ENCODE results near the gene TRPC6. TPM values are rescaled to one million over a fixed set of nuclear protein-coding genes. Genes with fewer than 3 reads are reported as not detected.

Gene TRPC6
- polyA plus RNA-seq (ENCODE audit: low read depth in 6 of 6), result under 1 TPM in 1 of 6 donors, not detected in 5; 0.51 TPM

DNA sequence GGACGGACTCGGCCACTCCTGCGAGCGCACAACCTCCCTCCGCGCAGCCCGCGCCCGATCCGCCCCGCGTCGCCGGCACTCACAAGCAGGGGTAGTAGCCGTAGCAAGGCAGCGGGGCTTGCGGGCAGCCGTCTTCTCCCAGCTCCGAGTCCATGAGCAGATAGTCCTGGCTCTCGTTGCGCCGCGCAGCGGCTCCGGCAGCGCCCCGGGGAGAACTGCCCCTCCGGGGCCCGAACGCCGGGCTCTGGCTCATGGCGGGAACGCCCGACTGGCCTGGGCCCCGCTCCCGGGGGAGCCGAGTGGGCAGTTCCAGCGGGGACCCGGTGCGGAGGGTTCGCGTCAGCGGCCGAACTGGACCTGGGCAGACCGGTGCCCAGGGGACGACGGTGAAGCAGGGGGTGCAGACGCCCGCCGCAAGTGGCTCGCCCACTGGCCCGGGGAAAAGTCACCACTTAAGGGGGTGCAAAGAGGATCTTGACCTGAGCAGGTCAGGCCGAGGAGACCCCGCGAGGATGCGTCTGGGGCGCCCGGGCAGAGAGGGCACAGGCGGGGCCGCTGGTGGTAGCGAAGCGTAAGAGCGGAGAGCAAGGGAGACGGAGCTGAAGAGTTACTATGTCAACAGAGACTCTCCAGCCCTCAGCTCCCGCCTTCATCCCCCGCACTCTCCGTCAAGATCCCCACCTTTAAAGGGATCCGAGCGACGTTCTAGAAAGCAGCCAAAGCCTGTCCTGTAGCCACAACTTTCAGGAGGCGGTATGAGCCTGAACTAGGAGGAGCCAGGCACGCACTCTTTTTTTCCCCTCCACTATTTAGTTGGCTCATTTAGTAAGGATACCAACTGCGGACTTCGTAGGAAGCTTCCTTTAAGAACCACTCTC lies at the start of gene TRPC6:
Gene TRPC6 (minus strand): TSS at position 757 of the 878 bp plus-strand sequence. CDS start 504 bp downstream, at position 253.
- ATAC-seq (ENCODE audit: low read depth in 2 of 2) (no peak), DNase-seq (no peak)
- H3K4me1 Mint-ChIP-seq, result peaks cover 0 to 7% (median 0%) of the 10 kb centered on the region in 3 donors
- no peak within 1 kb of the TSS for H3K27ac Mint-ChIP-seq
- H3K36me3 Mint-ChIP-seq, result peaks cover 6 to 16% of the 10 kb centered on the region in 2 donors
- H3K27me3 Mint-ChIP-seq, result peaks cover 22 to 43% (median 37%) of the 10 kb centered on the region in 3 donors
- peak within 1 kb of the TSS in 4 of 8 donors; percentile 29 to 54 (median 32) for H3K4me3 Mint-ChIP-seq
- peaks cover 0 to 12% (median 8%) of the 10 kb centered on the region in 7 donors for H3K9me3 Mint-ChIP-seq

DNA sequence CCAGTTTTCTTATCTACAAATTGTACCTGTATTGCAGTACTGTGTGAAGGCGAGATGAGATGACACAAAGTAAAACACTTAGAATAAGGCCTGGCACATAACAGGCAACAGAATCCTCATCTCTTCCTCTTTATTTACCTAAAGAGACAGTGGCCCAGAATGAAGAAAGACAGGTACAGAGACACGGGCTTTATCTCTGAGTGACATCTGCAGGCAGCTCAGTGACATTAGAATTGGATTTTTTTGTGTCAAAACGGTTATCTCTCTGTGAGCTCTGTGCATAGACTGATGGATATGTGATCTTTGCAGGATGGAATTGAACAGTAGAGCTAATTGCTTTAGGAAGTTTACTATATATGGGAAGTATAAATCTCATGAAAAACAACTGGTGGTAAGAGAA lies 36.2 kb upstream of the TRPC6 start:
- no peaks in the 10 kb centered on the region for H3K27me3 Mint-ChIP-seq
- ATAC-seq (ENCODE audit: low read depth in 2 of 2), result no peak
- H3K27ac Mint-ChIP-seq, result no peak overlapping the region
- no peaks in the 10 kb centered on the region for H3K4me1 Mint-ChIP-seq
- H3K36me3 Mint-ChIP-seq, result no peaks in the 10 kb centered on the region
- no peak for DNase-seq
- no peak overlapping the region for H3K4me3 Mint-ChIP-seq
- H3K9me3 Mint-ChIP-seq, result peaks cover 0 to 1% (median 0%) of the 10 kb centered on the region in 7 donors

GRCh38 chr11:101618709-101619108 lies 34.9 kb upstream of the TRPC6 start:
- no peak overlapping the region for H3K27ac Mint-ChIP-seq
- no peak overlapping the region for H3K4me3 Mint-ChIP-seq

GRCh38 chr11:101617735-101618332 lies 34.0 kb upstream of the TRPC6 start:
- ATAC-seq (ENCODE audit: low read depth in 2 of 2) (no peak), DNase-seq (no peak)
- peaks cover 0 to 4% (median 0%) of the 10 kb centered on the region in 7 donors for H3K9me3 Mint-ChIP-seq
- H3K4me3 Mint-ChIP-seq, result no peak overlapping the region
- no peaks in the 10 kb centered on the region for H3K36me3 Mint-ChIP-seq
- no peak overlapping the region for H3K27ac Mint-ChIP-seq
- H3K27me3 Mint-ChIP-seq, result no peaks in the 10 kb centered on the region
- no peaks in the 10 kb centered on the region for H3K4me1 Mint-ChIP-seq

More at GRCh38 chr11:101618709-101619108, 34.9 kb upstream of the TRPC6 start:
- no peaks in the 10 kb centered on the region for H3K27me3 Mint-ChIP-seq
- DNase-seq (no peak), ATAC-seq (ENCODE audit: low read depth in 2 of 2) (no peak)
- H3K36me3 Mint-ChIP-seq, result no peaks in the 10 kb centered on the region
- no peaks in the 10 kb centered on the region for H3K4me1 Mint-ChIP-seq
- peaks cover 0 to 4% (median 0%) of the 10 kb centered on the region in 7 donors for H3K9me3 Mint-ChIP-seq

DNA sequence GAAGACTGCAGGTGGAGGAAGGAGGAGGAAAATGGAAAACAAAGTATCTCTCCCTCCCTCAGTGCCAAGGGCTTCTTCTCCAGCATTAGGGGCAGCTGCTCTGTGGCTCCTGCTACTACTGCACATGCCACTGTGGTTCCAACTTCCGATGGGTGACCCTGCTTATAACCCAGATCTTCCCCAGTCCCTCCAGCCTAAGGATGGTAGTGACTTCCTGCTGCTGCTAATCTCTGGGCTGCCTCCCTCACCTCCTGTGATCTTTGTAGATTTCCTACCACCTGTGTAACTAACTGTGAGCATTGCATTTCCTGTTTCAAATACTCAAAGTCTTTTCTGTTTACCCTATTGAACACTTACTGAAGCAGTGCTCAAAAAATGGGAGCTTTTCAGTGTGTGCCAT lies 28.7 kb upstream of the TRPC6 start:
- Mint-ChIP-seq H3K4me1 (no peaks in the 10 kb centered on the region), H3K9me3 (peaks cover 0 to 4% (median 0%) of the 10 kb centered on the region in 7 donors), H3K36me3 (no peaks in the 10 kb centered on the region), H3K27me3 (no peaks in the 10 kb centered on the region), H3K4me3 (no peak overlapping the region), H3K27ac (no peak overlapping the region)
- no peak for DNase-seq
- no peak for ATAC-seq (ENCODE audit: low read depth in 2 of 2)

- ATAC-seq (ENCODE audit: low read depth in 2 of 2), result no peak
- Mint-ChIP-seq H3K4me1 (peaks cover 0 to 4% (median 0%) of the 10 kb centered on the region in 3 donors), H3K27me3 (peaks cover 0 to 4% (median 0%) of the 10 kb centered on the region in 3 donors), H3K4me3 (no peak overlapping the region), H3K36me3 (no peaks in the 10 kb centered on the region), H3K27ac (no peak overlapping the region), H3K9me3 (peaks cover 0 to 5% (median 0%) of the 10 kb centered on the region in 7 donors)
- no peak for DNase-seq
Measured at GRCh38 chr11:101600924-101601323, 17.1 kb upstream of the TRPC6 start.

- Mint-ChIP-seq H3K27ac (no peak overlapping the region), H3K4me1 (peaks cover 0 to 7% (median 0%) of the 10 kb centered on the region in 3 donors), H3K36me3 (peaks cover 0 to 9% of the 10 kb centered on the region in 2 donors), H3K27me3 (peaks cover 19 to 33% (median 22%) of the 10 kb centered on the region in 3 donors), H3K4me3 (no peak overlapping the region), H3K9me3 (peaks cover 0 to 5% (median 0%) of the 10 kb centered on the region in 7 donors)
- ATAC-seq (ENCODE audit: low read depth in 2 of 2), result no peak
- no peak for DNase-seq
Measured at GRCh38 chr11:101586965-101587364, 3.2 kb upstream of the TRPC6 start.

DNA sequence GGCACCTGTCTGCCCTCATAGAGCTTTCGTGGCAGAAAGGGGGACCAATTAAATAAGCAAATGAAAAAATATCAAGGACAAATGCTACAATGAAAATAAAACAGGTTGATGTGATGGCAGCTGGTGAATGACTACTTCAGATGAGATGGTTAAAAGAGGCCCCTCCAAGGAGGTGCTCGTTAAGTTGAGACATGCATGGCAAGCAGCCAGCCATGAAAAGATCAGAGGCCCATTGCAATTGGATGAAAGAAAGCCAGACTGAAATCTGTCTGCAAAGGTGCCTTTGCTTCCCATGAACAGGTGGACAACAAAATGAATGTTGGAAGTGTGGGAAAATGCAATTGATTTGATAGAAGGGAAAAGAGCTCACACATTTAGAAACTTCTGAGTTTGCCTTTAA lies 848 bp upstream of the TRPC6 start:
- Mint-ChIP-seq H3K27me3 (peaks cover 22 to 43% (median 32%) of the 10 kb centered on the region in 3 donors), H3K4me1 (peaks cover 0 to 7% (median 0%) of the 10 kb centered on the region in 3 donors), H3K4me3 (no peak overlapping the region), H3K27ac (no peak overlapping the region), H3K36me3 (peaks cover 2 to 12% of the 10 kb centered on the region in 2 donors), H3K9me3 (peaks cover 0 to 6% (median 4%) of the 10 kb centered on the region in 7 donors)
- no peak for ATAC-seq (ENCODE audit: low read depth in 2 of 2)
- no peak for DNase-seq

- Mint-ChIP-seq H3K9me3 (peaks cover 0 to 11% (median 8%) of the 10 kb centered on the region in 7 donors), H3K4me3 (peak overlapping the region in 1 of 8 donors; percentile 11), H3K36me3 (peaks cover 6 to 16% of the 10 kb centered on the region in 2 donors), H3K27ac (no peak overlapping the region), H3K27me3 (peaks cover 22 to 43% (median 37%) of the 10 kb centered on the region in 3 donors), H3K4me1 (peaks cover 0 to 7% (median 0%) of the 10 kb centered on the region in 3 donors)
- ATAC-seq (ENCODE audit: low read depth in 2 of 2), result no peak
- no peak for DNase-seq
Measured at GRCh38 chr11:101584129-101584515, 315 bp upstream of the TRPC6 start.

GRCh38 chr11:101582989-101583250 lies 887 bp downstream of the TRPC6 start:
- H3K27ac Mint-ChIP-seq, result no peak overlapping the region
- ATAC-seq (ENCODE audit: low read depth in 2 of 2), result no peak
- peaks cover 22 to 43% (median 42%) of the 10 kb centered on the region in 3 donors for H3K27me3 Mint-ChIP-seq
- DNase-seq, result no peak
- H3K4me3 Mint-ChIP-seq, result peak overlapping the region in 3 of 8 donors; percentile 30 to 54 (median 34)
- peaks cover 0 to 7% (median 0%) of the 10 kb centered on the region in 3 donors for H3K4me1 Mint-ChIP-seq
- H3K9me3 Mint-ChIP-seq, result peaks cover 0 to 15% (median 8%) of the 10 kb centered on the region in 7 donors
- H3K36me3 Mint-ChIP-seq, result peaks cover 6 to 16% of the 10 kb centered on the region in 2 donors

- Mint-ChIP-seq H3K27me3 (peaks cover 22 to 43% (median 43%) of the 10 kb centered on the region in 3 donors), H3K36me3 (peaks cover 6 to 16% of the 10 kb centered on the region in 2 donors), H3K4me1 (peaks cover 0 to 7% (median 0%) of the 10 kb centered on the region in 3 donors), H3K9me3 (peaks cover 0 to 17% (median 8%) of the 10 kb centered on the region in 7 donors), H3K27ac (peak overlapping the region in 1 of 6 donors; percentile 49), H3K4me3 (peak overlapping the region in 3 of 8 donors; percentile 30 to 54 (median 34))
- DNase-seq (no peak), ATAC-seq (ENCODE audit: low read depth in 2 of 2) (no peak)
Measured at GRCh38 chr11:101582236-101582988, 1.4 kb downstream of the TRPC6 start.

- Mint-ChIP-seq H3K4me3 (no peak overlapping the region), H3K27me3 (peaks cover 4 to 24% (median 14%) of the 10 kb centered on the region in 3 donors), H3K9me3 (peaks cover 0 to 17% (median 4%) of the 10 kb centered on the region in 7 donors), H3K4me1 (peaks cover 0 to 3% (median 0%) of the 10 kb centered on the region in 3 donors), H3K27ac (peak overlapping the region in 1 of 6 donors; percentile 3), H3K36me3 (peaks cover 6 to 7% of the 10 kb centered on the region in 2 donors)
- DNase-seq (no peak), ATAC-seq (ENCODE audit: low read depth in 2 of 2) (no peak)
Measured at GRCh38 chr11:101577461-101577860, 6.3 kb downstream of the TRPC6 start.

GRCh38 chr11:101576456-101576855 lies 7.4 kb downstream of the TRPC6 start:
- H3K4me1 Mint-ChIP-seq, result no peaks in the 10 kb centered on the region
- H3K4me3 Mint-ChIP-seq, result no peak overlapping the region
- peaks cover 3 to 24% (median 5%) of the 10 kb centered on the region in 7 donors for H3K9me3 Mint-ChIP-seq
- peaks cover 0 to 19% (median 5%) of the 10 kb centered on the region in 3 donors for H3K27me3 Mint-ChIP-seq
- H3K36me3 Mint-ChIP-seq, result peaks cover 6 to 7% of the 10 kb centered on the region in 2 donors
- H3K27ac Mint-ChIP-seq, result no peak overlapping the region
- no peak for DNase-seq
- ATAC-seq (ENCODE audit: low read depth in 2 of 2), result no peak

Data from naive B cell (primary cell).